Neural progenitor cell (in vitro differentiated cells): Measurements from ENCODE around the gene HDAC4.

Experiments
- EZH2phosphoT487 ChIP-seq: fragments of 200-600 bp; sonication (generic); IDR thresholded peaks from 2 replicates; pipeline ENCODE4 v1.6.1; 2017; ENCODE audit warnings: antibody characterized with exemption
- TF ChIP-seq, protein P1 (sequence below): fragments of 200-600 bp; sonication (generic); IDR thresholded peaks from 2 replicates; pipeline ENCODE4 v1.5.1; 2017; ENCODE audit warnings: antibody characterized with exemption, mild to moderate bottlenecking

DNA sequence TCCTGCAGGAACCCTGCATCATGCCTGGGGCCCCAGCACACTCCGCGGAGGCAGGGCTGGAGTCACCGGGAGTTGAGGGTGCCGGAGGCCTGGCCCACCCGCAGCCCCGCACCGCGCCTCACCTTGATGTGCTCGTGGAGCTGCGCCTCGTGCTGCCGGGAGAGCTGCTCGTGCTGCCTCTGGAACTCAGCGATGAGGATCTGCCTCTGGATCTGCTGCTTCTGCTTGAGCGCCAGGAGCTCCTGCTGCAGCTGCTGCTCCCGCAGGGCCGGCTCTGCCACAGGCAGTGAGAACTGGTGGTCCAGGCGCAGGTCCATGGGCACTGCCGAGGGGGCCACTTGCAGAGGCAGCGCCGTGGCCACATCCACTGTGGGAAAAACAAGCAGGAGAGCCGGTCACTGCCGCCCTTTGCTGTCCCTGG lies 211.1 kb downstream of the HDAC4 start:
- TF ChIP-seq, protein P1, sequence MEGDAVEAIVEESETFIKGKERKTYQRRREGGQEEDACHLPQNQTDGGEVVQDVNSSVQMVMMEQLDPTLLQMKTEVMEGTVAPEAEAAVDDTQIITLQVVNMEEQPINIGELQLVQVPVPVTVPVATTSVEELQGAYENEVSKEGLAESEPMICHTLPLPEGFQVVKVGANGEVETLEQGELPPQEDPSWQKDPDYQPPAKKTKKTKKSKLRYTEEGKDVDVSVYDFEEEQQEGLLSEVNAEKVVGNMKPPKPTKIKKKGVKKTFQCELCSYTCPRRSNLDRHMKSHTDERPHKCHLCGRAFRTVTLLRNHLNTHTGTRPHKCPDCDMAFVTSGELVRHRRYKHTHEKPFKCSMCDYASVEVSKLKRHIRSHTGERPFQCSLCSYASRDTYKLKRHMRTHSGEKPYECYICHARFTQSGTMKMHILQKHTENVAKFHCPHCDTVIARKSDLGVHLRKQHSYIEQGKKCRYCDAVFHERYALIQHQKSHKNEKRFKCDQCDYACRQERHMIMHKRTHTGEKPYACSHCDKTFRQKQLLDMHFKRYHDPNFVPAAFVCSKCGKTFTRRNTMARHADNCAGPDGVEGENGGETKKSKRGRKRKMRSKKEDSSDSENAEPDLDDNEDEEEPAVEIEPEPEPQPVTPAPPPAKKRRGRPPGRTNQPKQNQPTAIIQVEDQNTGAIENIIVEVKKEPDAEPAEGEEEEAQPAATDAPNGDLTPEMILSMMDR = no peak
- TF ChIP-seq EZH2phosphoT487 = no peak
